ENCODE results near the gene TBL1X.

Gene TBL1X

GRCh38 chrX:9628779-9629493 lies 164.1 kb downstream of the TBL1X start:
- no peak for DNase-seq (ENCODE audit: low read depth)

DNA sequence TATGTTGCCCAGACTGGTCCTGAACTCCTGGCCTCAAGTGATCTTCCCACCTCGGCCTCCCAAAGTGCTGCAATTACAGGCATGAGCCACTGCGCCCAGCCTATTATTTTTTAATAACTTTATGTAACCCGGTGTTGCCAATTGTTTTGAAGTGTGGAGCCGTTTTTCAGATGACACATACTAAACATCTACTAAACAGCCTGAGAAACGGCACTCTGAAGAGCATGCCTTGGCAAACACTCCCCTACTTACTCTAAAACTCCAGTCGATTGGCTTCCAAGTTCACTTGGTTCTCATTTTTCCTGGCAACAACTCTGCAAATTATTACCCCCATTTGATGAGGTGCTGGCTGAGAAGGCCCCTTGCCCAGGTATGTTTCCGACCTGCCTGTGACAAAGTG lies 169.7 kb downstream of the TBL1X start:
- DNase-seq (ENCODE audit: low read depth) = no peak

DNA sequence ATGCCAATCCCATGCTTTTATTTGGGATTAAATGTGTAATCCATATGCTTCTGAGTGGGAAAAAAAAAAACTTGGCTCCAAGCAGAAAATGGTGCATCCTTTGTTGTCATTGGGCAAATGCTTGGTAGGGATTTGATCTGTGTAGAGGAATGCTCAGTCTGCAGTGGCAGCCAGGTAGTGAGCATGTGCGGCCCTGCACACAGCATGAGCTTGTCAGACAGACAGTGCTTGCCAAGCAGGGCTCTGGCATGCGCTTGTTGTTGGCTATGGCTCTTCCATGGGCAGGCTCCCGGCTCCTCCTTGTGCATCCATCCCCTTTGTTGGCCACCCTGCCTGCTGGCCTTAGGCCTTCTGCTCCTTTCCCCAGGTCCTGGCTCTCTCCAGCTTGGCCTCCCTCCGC lies 170.5 kb downstream of the TBL1X start:
- DNase-seq (ENCODE audit: low read depth) = no peak

GRCh38 chrX:9635803-9636202 lies 170.9 kb downstream of the TBL1X start:
- DNase-seq (ENCODE audit: low read depth) = no peak

DNA sequence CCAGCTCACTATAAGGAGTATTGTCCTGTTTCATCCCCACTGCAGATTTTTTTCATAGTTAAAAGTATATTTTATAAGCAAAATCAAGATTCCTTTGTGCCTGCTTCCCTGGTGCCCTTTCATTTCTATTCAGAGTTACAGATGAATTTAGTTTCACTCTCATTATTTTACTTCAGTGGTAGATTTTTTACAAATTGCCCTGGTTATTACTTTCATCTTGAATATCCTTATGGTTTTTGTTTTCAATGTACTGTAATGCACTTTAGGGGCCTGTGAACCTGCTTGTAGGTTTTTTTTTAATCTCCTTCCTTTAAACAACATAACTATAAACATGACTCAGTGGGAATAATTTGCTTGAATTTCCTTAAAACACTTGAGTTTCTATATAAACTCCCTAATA lies 174.0 kb downstream of the TBL1X start:
- DNase-seq (ENCODE audit: low read depth) = no peak

- no peak for DNase-seq (ENCODE audit: low read depth)
Observed at GRCh38 chrX:9642270-9642995, 177.6 kb downstream of the TBL1X start.

- no peak for DNase-seq (ENCODE audit: low read depth)
Observed at GRCh38 chrX:9643807-9644206, 178.9 kb downstream of the TBL1X start.

DNA sequence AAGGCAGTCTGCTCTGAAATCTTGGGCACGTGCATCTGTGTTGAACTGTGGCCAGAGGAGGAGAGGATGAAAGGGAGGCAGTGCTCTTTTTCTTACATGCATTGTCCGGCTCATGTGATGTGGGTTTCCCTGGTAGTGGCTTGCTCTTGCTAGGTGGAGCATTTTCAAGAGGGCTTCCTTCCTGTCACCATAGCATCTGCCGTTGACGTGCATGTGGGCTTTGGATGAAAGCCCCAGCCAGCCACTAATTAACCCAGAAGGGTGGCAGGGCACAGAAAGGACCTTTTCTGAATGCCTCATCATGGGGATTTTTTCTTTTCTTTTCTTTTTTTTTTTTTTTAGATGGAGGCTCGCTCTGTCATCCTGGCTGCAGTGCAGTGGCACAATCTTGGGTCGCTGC lies 179.5 kb downstream of the TBL1X start:
- no peak for DNase-seq (ENCODE audit: low read depth)

- no peak for DNase-seq (ENCODE audit: low read depth)
Observed at GRCh38 chrX:9646471-9647224, 181.8 kb downstream of the TBL1X start.

GRCh38 chrX:9647431-9647830 lies 182.6 kb downstream of the TBL1X start:
- no peak for DNase-seq (ENCODE audit: low read depth)

GRCh38 chrX:9650091-9650490 lies 185.2 kb downstream of the TBL1X start:
- DNase-seq (ENCODE audit: low read depth) = no peak

DNA sequence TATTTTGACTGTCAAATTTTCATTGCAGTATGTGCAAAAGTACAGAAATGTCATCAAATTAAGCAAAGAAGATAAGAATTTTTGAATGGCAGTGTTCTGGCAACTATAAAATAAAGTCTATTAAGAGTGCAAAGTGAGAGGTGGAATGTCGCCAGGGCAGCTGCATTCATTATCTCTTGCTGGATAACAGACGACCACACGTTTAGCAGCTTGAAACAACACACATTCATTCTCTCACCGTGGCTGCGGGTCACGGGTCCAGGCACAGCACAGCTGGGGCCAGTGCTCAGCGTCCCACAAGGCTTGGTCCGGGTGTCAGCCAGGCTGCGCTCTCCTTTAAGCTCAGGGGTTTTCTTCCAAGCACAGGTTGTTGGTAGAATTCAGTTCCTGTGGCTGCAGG lies 186.9 kb downstream of the TBL1X start:
- DNase-seq (ENCODE audit: low read depth) = no peak

GRCh38 chrX:9654929-9655328 lies 190.1 kb downstream of the TBL1X start:
- DNase-seq (ENCODE audit: low read depth) = no peak

DNA sequence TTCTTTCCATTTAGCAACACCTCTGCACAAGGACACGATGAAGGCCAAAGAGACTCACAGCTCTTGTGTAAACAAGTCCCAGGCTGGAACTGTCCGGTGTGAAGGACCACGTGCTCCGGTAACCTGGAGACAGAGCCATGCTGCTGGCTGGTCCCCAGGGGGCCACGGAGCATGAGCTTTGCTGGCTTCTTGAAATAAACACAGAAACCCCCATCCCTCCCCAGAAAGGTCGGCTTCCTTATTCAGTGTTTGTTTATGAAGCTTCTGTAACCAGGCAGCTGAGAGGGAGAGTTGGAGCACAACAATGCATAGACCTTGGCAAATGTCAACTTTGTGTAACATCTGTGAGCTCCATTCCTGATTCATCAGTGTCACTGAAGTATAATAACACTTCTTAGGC lies 191.4 kb downstream of the TBL1X start:
- no peak for DNase-seq (ENCODE audit: low read depth)

DNA sequence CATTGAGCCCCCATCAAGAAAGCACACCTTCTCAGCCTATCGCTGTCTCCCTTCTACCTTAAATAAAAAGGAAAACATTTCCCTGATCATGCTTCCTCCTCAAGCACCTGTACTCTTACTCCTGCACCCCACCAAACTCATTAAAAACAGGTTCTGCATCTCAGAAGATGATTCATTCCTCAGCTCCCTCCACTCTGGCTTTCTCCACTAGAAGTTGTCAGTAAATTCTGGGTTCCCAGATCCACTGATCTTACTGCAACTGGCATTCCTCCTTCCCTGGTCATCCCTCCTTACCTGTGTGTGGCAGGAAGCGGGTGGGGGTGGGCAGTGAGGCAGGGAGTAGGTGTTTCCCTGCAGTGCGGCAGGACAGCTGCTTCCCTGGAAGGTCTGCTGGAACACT lies 192.0 kb downstream of the TBL1X start:
- DNase-seq (ENCODE audit: low read depth) = no peak

DNA sequence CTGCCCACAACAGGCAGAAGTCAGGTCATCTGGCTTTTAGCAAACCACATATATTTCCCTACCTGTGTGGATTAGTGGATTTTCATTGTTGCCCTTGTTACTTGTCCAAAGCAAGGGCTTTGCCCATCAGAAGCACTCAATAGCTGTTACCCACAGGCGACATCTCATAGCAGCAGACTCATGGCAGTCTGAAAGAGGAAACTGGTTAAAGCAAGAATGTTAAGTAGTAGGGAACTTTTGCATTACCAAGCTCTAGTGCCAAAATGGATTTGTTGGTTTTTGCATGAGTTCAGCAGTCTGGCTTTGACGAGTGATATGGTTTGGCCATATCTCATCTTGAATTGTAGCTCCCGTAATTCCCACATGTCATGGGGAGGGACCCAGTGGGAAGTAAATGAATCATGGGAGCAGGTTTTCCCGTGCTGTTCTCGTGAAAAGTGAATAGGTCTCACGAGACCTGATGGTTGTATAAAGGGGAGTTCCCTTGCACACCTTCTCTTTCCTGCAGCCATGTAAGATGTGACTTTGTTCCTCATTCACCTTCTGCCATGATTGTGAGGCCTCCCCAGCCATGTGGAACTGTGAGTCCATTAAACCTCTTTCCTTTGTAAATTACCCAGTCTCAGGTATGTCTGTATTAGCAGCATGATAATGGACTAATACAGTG lies 192.9 kb downstream of the TBL1X start:
- no peak for DNase-seq (ENCODE audit: low read depth)

GRCh38 chrX:9658409-9658808 lies 193.6 kb downstream of the TBL1X start:
- DNase-seq (ENCODE audit: low read depth) = no peak

DNA sequence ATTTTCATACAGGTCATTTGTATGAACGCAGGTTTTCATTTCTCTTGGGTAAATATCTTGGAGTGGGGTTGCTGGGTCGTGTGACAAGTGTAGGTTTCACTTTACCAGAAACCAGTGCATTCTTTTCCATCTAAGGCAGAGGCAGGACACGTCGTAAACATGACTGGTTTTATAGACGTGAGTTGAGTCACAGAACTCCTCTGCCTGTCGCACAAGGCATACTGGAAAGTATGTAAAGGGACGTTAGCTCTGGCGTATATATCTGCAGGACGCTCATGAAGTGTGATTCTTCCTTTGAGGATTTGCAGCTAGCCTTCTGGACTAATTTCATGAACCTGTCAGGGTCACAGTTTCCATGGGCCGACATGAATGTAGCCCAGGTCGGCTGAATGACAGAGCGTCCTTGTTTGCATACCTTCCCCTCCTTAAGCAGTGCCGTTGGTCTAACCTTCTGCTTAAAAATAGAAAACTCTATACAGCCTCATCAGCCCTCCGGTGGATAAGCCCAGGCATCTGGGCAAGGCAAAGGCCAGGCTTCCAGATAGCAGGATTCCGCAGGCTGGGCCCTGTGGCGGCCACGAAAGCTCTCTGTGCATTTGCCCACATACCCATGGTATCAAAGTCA lies 194.8 kb downstream of the TBL1X start:
- no peak for DNase-seq (ENCODE audit: low read depth)

DNA sequence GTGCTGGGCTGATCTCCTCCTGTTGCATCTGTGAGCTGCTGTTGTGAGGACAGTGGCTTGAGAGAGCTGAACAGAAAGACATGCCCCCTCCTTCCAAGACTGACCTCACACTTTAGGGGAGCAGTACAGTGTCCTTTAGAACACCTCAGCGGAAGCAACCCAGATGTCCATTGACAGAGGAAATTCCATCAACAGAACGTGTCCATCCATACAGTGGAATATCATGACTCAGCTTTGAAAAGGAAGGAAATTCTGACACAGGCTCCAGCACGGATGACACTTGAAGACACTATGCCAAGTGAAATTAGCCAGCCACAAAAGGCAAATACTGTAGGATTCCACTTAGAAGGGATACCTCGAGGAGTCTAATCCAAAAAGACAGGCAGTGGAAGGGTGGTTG lies 197.3 kb downstream of the TBL1X start:
- DNase-seq (ENCODE audit: low read depth) = no peak

GRCh38 chrX:9663216-9663615 lies 198.4 kb downstream of the TBL1X start:
- no peak for DNase-seq (ENCODE audit: low read depth)

- DNase-seq (ENCODE audit: low read depth) = no peak
Observed at GRCh38 chrX:9664224-9664623, 199.4 kb downstream of the TBL1X start.

- DNase-seq (ENCODE audit: low read depth) = no peak
Observed at GRCh38 chrX:9665113-9665512, 200.3 kb downstream of the TBL1X start.

Data from activated T-helper 9 cell treated with anti-CD3 and anti-CD28 coated beads, Interleukin-2, amount 50 U/mL, for 16 hours (primary cell).